ENCODE measurements around the gene C1QTNF1.

The C1QTNF1 gene

DNA sequence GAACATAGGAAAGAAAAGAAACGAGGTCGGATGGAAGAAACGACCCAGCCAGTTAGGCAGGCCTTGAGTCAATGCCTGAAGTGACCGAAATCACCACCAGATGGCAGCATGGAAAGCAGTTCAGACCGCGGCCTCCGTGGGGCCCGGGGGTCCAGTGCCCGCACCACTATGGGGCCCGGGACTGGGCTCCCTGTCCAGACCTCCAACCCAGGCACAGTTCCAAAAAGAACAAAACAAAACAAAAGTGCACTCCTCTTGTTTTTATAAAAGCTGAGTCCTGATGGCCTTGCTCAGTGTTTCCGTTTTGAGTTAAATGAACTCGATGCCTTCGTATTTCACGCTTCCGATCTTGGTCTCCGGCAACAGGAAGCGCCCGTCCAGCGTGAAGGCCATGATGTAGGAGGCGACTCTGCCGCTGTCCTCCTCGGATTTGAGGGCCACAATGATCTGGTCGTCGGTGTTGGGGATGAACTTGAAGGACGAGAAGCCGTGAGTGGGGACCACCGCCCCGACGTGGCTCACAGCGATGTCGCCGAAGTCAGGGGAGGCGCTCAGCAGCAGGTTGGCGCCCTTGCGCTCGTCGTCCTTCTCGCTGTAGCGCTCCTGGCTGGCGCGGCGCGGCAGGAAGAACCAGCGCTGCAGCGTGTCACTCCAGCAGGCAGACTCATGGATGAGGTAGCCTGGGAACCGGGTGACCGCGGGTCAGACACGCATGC, 30.6 kb upstream of the C1QTNF1 start:
- DNase-seq (ENCODE audit: low spot score) = no peak

DNA sequence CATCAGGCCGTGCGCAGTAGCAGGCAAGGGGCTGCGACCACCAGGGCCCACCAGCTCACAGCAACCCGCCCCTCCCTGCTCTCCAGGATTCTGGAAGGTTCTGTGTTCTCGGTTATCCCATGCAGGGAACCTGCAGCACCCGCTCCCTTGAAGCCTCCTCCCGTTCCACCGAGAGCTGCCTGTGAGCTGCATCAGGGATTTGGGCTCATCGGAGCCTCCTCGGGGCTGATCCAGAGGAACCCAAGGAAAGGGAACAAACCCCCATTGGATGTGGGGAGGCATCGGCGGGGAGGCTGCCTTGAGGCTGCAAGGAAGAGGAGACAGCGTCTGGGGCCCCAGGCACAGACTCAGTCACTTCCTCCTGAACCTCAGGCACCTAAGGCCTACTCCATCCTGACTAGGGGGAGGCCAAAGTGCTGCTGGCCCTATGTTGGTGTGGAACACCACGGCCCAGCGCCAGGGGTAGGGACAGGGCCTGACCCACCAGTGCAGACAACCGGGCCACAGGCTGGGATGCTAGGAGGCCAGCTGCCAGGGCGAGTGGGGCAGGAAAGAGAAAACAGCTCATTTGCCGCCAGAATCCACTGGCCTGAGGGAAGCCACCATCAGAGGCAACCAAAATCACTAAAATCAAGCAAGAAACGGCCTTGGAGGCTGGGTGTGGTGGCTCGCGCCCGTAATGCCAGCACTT, 29.8 kb upstream of the C1QTNF1 start:
- DNase-seq (ENCODE audit: low spot score) = no peak

DNA sequence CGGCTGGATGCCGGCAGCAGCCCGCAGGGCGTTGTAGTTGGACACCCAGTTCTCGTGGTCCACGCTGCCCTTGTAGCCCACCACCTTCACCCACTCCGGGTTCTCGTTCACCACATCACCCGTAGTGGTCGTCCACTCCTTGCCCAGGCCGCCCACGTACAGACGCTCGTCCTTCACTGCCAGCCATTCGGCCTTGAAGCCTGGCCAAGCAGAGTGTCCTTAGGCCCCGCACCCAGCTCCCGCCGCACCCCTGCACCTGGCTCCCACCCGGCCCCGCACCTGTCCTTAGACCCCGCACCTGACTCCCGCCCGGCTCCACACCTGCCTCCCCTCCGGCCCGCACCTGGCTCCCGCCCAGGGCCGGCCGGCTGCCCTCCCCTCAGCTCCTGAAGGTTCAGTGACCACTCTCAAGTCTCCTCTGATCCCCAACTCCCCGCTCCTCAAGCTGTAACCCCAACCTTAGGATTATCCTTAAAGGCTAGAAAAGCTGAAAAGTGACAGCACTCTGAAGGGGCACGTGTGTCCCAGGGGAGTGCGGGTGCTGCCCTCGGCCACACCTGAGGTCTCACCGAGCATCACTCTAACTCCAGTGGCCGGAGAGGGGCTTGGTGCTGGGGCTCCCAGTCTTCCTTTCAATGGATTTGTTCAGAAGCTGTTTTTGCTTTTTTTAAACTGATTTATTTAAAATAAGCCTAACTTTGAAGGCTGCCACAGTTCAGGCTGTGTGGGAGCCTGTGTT, 28.8 kb upstream of the C1QTNF1 start:
- DNase-seq (ENCODE audit: low spot score) = no peak

DNA sequence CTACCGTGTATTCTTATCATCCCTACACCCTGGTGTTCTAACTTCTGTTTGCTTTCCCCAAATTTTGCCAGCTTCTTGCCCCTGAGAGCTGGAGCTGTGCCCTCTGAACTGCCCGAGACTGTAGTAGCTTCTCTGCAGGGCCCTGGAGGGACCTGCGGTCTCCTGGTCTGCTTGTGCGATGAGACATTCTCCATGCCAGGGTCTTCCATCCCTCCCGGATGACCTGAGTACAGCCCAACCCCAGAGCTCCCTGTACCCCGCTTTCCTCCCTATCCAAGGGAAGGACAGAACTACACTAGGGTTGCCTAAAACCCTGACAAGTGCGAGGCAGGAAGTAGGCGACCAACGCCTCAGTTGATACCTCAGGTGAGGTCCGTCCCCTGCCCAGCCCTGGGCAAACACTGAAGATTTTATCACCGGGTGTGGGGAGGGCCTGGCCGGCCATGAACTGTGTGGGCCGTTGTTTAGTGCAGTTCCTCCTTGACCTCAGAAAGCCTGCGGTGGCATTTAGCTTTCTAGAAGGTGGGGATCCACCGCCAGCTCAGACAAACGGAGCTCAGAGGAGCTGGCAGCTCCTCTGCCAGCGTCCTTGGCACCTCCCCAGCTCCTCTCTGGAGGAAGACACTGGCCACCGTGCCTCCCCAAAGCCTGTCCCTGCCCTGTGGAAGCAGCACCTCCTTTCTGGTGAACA, 28.1 kb upstream of the C1QTNF1 start:
- no peak for DNase-seq (ENCODE audit: low spot score)

DNA sequence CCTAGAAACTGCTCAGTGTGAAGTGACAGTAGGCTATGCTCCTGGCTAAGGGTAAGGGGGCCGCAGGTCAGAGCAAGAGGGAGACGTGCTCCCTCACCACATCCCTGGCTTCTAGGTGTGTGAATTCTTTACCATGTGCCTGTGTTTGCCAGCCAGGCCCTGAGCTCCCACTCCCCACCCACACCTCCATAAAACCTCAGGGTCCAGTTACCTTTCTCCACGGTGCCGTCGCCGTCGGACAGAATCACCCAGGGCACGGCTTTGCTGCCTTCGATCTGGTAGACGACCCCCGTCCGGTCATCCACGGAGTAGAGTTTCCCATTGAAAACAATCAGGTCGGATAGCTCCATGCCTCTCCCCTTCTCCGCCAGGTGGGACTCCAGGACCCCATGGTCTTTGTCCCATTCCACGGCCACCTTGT, 27.2 kb upstream of the C1QTNF1 start:
- DNase-seq (ENCODE audit: low spot score) = no peak

DNA sequence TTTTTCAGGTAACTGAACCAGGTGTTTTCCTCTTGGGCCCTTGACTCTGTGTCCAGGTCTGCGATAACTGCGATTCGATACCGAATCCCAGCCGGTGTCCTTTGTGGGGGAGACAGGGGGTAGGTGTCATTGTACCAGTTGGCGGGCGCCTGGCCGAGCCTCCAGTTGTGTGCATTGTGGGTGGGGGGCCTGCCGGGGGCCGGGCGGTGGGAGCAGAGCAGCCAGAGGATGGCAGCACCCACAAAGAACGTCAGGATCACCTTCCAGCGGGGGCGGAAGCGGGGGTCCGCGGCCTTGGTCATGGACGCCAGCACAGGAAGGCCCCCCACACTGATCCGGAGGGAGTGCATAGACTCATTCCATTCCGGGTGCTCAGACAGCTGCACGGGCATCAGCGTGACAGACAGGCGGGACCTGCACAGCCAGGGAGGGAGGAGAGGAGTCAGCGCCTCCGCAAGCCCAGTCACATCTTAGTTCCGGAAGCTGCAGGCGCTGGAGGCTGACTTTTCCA, 26.7 kb upstream of the C1QTNF1 start:
- no peak for DNase-seq (ENCODE audit: low spot score)

DNA sequence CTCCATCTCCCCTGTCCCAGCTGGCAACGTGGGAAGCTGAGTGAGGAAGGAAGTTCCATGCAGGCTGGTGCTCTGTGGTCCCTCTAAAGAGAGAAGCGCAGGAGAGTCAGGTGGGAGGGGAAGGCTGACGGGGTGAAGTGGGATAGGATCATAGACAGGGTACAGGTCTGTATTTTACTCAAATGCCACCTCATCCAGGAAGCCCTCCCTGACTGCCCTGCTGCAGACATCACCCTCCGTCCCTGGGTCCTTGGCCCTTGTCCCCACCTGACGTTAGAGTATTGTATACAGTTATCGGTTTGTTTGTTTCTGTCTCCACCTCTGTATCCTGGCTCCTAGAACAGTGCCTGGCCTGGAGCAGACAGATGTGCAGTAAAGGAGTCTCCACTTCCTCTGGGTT, 26.1 kb upstream of the C1QTNF1 start:
- DNase-seq (ENCODE audit: low spot score) = no peak

DNA sequence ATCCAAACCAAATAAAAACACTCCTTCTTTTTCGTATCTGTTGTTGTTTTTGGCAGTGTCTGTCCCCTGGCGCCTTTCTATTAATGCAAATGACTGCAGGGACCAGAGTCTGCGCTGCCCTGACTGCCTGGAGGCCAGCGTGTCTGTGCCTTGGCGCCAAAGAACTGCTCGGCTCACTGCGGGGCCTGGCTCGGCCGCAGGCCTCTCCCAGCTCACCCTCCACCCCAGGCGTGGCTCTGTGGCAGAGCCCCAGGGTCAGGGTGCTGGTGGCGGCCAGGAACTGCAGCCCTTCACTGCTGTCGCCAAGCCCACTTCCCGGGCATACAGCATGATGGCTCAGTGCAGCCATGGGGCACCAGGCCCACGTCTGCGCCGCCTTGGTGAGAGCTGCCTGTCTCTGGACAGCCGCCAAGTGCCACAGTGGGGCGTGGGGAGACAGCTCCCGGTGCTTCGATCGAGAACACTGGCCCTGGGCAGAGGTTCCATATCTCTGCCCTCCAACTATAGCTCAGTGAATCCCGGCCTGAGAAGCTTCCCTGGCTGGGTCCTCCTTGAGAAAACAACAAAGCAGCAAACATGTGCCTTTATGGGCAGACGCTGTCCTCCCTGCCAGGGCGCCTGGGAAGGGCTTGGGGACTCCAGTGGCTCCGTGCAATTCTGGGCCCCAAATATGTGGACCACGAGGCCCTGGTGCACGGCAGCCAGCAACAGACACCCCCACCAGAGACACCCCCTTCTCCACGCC, 25.5 kb upstream of the C1QTNF1 start:
- no peak for DNase-seq (ENCODE audit: low spot score)

DNA sequence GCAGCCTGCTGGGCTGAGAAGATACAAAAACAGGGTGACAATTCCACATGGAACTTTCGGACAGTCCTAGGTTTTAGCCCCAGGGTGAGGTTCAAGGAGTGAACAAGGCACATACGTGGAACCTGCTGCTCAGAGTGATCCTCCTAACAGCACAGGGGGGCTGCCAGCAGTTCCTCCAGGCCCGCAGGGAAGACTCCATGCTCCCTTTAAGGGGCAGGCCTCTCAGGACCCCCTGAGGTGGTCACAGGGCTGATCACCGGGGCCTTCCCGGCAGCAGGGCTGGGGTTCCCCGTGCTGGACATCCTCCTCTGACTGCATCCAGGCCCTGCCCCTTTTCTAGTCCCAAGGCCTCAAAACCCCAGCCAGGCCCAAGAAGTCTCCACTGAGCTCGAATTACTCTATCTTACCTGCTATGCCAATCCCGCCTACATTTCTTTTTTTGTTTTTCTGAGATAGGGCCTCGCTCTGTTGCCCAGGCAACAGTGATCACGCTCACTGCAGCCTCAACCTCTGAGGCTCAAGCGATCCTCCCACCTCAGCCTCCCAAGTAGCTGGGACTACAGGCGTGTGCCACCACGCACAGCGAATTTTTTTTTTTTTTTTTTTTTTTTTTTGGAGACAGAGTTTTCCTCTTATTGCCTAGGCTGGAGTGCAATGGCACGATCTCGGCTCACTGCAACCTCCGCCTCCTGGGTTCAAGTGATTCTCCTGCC, 24.8 kb upstream of the C1QTNF1 start:
- DNase-seq (ENCODE audit: low spot score) = no peak

DNA sequence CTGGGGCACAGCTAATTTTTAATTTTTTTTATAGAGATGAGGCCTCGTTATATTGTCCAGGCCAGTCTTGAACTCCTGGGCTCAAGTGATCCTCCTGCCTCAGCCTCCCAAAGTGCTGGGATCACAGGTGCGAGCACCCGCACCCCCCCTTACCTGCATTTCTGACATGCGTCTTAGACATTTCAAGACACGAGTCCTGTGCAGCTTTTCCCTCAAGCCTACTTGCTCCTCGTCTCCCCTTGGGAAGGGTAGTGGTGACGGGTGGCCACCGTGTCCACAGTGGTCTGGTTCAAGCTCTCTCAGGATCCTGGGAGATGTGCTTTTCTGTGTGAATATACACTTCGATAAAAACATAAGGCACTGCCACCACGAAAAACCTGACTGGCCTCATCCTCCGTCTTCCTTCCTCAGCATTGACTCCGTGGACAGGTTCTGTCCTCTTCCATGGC, 24.0 kb upstream of the C1QTNF1 start:
- no peak for DNase-seq (ENCODE audit: low spot score)

DNA sequence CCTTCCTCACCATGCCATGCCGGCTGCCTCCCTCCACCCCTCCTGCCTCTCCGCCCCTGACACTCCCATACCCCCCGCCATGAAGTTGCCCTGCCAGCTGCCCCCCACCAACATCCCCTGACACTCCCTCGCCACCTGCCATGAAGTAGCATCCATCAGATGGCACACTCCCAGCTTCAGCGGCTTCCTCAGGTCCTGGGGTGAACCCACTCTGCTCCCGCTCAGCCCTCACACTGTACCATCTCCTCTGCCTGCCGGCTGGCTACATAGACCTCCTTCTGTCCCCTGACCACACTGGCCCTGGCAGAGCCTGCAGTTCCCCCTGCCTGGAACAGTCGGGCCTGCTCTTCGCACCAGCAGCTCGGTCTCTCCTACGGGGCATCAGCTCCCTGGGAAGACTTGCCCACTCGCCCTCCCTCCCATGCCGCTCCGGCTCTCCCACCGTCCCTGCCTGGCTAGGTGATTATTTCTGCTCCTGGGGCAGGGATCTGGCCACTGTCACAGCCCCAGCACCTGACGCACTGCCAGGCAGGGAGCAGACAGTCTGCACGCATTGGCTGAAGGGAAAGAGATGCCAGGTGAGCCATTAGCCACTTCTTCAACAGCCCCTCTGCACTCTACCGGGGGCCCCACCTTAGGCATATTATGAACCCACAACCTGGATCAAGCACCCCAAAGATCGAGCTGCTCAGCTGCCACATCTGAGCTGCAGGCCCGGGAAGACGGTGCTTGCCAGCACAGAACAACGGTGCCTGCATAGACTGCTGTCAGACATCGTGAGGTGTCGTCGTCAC, 23.4 kb upstream of the C1QTNF1 start:
- DNase-seq (ENCODE audit: low spot score) = no peak

DNA sequence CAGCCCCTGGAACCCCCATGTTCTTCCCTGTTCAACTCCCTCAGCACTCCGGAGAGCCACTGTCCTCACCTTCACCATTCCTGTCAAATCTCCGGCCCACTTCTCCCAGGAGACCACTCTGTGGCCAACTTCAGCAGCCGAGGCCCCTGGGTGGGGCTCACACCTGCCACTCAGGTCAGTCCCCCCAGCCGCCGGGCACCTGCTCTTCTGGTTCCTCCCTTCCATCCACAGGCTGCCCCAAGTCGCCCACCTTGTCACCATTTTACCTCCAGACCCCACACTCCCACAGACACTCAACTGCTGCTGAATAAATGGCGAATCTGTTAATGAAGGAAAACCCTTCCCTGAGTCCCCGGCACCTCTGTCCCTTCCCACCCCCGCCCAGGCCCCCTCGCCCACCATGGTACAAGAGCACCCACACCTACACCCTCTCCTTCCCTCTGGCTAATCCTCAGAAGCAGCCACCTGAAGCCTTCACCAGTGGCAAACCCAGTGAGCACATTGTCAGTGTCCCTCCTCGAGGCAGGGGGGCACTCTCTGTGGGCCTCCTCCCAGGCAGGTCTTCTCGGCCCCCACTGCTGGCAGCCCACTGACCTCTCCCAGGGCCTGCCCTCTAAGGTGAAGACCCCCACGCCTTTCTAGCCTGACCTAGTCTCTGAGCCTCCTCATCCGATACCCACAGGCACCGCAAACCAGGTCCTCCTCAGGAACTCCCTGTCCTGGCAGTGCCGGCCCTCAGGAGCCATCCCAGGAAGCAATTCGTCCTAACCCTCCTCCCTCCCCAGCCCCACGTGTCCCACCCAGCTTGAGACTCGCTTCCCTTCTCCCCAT, 22.6 kb upstream of the C1QTNF1 start:
- DNase-seq (ENCODE audit: low spot score) = no peak

DNA sequence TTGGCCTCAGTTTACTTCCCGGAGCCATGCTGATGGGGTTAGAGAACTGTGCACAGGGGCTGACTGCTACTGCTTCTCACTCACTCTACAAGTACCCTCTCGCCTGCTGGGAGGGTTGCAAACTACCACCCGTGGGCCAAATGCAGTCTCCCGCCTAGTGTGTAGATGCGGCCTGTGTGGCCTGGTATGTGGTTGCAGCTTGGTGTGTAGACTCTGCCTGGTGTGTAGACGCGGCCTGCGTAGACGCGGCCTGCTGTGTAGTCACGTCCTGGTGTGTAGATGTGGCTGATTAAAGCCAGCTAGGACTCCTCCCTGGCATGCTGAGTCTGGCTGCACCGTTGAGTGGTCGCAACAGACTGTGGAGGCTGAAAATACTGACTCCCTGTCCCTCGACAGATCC, 21.7 kb upstream of the C1QTNF1 start:
- DNase-seq (ENCODE audit: low spot score) = no peak

DNA sequence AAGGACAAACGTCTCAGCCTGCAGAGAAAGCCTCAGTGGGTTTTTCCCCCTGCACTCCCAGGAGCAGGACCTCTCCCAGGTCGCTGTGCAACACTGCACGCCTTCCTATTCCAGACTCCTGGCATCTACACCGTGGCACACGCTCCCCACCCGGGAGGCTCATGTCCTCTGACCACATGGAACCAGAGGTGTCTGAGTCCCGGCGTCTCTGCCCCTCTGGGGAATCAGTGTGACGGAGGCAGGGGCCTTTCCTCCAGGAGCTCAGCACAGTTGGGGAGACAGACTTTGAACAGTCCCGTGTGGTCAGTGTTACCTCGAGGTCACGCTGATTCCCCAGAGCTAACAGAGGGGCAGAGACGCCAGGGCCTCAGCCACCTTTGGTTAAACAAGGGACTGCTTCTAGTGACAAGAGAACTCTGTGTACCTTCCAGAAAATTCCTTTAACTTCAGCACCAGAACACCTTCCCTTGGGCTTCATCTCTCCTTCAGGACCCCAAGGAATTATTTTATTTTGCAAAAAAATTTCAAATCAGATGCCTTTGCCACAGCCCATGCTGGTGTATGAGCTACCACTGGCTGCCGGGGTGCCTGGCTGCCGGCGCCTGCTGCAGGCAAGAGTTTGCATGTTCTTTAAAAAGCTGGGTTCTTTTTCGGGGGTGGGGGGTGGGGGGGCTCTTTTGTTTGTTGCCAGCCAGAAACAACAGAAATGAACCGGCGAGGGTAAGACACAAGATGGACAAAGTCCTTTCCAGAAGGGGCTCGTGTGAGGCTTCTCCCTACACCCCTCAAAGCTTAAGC, 21.0 kb upstream of the C1QTNF1 start:
- no peak for DNase-seq (ENCODE audit: low spot score)

DNA sequence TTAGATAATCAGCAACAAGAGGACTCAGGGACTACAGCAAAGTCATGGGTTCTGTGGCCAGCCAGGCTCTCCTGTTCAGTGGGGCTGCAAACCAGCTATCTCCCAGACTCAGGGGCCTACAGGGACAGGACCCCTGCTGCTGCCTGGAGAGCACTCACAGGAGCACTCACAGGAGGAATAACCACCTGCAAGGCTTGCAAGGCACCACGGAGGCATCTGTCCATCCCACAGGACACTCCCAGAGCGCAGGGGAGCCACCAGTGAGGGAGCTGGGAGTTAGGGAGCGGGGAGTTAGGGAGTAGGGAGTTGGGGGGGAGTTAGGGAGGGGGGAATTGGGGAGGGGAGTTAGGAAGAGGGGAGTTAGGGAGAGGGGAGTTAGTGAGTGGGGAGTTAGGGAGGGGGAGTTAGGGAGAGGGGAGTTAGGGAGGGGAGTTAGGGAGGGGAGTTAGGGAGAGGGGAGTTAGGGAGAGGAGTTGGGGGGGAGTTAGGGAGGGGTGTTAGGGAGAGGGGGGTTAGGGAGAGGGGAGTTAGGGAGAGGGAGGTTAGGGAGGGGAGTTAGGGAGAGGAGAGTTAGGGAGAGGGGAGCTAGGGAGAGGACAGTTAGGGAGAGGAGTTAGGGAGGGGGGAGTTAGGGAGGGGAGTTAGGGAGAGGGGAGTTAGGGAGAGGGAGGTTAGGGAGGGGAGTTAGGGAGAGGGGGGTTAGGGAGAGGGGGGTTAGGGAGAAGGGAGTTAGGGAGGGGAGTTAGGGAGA, 20.1 kb upstream of the C1QTNF1 start:
- no peak for DNase-seq (ENCODE audit: low spot score)

DNA sequence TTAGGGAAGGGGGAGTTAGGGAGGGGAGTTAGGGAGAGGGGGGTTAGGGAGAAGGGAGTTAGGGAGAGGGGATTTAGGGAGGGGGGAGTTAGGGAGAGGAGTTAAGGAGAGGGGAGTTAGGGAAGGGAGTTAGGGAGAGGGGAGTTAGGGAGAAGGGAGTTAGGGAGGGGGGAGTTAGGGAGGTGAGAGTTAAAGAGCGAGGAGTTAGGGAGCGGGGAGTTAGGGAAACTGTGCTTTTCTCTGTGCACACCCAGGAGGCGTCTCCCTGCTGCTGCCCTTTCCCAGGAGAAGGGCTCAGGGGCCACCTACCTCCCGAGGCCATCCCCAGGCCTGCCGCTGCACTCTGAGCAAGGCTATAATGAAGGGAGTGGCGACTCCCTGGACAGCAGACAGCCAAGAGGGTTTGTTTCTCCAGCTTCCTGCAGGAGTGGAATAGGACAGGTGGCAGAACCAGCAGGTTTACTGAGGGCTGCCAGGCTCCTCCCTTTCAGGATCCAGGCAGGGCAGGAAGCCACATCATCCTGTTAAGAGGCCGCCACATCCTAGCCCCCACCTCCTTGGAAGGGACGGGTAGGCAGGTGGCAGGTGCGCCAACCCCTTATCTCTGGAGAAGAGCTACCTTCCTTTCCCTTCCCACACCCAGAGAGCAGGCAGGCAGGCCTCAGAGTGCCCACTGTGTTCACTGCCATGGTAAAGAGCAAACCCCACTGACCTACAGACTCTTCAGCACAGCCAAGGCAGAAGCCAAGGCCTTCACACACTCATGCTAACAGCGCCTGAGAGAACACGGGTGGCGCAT, 18.7 kb upstream of the C1QTNF1 start:
- no peak for DNase-seq (ENCODE audit: low spot score)

DNA sequence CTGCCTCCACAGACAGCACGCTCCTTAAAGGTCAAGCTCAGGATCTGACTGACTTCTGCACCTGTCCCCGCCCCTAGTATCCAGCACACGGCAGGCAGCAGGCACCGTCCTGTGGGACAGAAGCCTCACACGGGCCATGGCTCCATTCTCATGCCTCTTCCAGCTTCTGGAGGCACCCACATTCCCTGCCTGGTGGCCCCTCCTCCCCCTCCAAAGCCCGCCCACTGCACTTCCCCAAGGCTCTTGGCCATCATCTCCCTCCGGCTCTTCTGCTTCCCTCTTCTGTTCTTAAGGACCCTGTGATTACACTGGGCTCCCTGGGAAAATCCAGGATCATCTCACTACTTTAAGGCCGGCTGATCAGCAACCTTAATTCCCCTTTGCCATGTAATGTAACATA, 17.9 kb upstream of the C1QTNF1 start:
- DNase-seq (ENCODE audit: low spot score) = no peak

All from globus pallidus (tissue), 1 donor.